GM19023 (cell line): ENCODE data around the gene DDX11.
A peak's percentile ranks its signal among the peaks of the same experiment; 100 is the strongest.
"Not testable (repeated sequence)": the region's sequence is repeated elsewhere in the genome, so short reads cannot be mapped to it uniquely, and the experiment has no call there.

Experiments
- ATAC-seq: cut with Tn5 transposase; IDR thresholded peaks from one replicate; pipeline ENCODE4 v1.9.1; 2021; ENCODE audit warnings: mild to moderate bottlenecking, moderate library complexity; ENCODE audit not compliant: unreplicated experiment

The DDX11 gene

GRCh38 chr12:31066196-31066595 is 7.5 kb upstream of the DDX11 start:
- not testable (repeated sequence) for ATAC-seq

- ATAC-seq, result not testable (repeated sequence)
Observed at GRCh38 chr12:31067656-31068055, 6.0 kb upstream of the DDX11 start.

GRCh38 chr12:31070971-31071740 is 2.5 kb upstream of the DDX11 start:
- not testable (repeated sequence) for ATAC-seq

- not testable (repeated sequence) for ATAC-seq
Observed at GRCh38 chr12:31072962-31073361, 698 bp upstream of the DDX11 start.

GRCh38 chr12:31074333-31074874 is 744 bp downstream of the DDX11 start:
- ATAC-seq, result peak; percentile 36

- not testable (repeated sequence) for ATAC-seq
Observed at GRCh38 chr12:31076150-31076549, 2.5 kb downstream of the DDX11 start.

- not testable (repeated sequence) for ATAC-seq
Observed at GRCh38 chr12:31077095-31077494, 3.4 kb downstream of the DDX11 start.

GRCh38 chr12:31077998-31078397 is 4.3 kb downstream of the DDX11 start:
- not testable (repeated sequence) for ATAC-seq

- not testable (repeated sequence) for ATAC-seq
Observed at GRCh38 chr12:31079421-31079820, 5.8 kb downstream of the DDX11 start.

GRCh38 chr12:31080221-31080620 is 6.6 kb downstream of the DDX11 start:
- not testable (repeated sequence) for ATAC-seq

GRCh38 chr12:31081274-31081673 is 7.6 kb downstream of the DDX11 start:
- ATAC-seq, result not testable (repeated sequence)

GRCh38 chr12:31084241-31084640 is 10.6 kb downstream of the DDX11 start:
- ATAC-seq, result not testable (repeated sequence)

- not testable (repeated sequence) for ATAC-seq
Observed at GRCh38 chr12:31086032-31086431, 12.4 kb downstream of the DDX11 start.

GRCh38 chr12:31087486-31087885 is 13.8 kb downstream of the DDX11 start:
- not testable (repeated sequence) for ATAC-seq

- not testable (repeated sequence) for ATAC-seq
Observed at GRCh38 chr12:31087956-31088355, 14.3 kb downstream of the DDX11 start.

- ATAC-seq, result no peak
Observed at GRCh38 chr12:31089072-31089471, 15.4 kb downstream of the DDX11 start.

GRCh38 chr12:31091629-31092028 is 18.0 kb downstream of the DDX11 start:
- not testable (repeated sequence) for ATAC-seq

GRCh38 chr12:31092718-31093117 is 19.1 kb downstream of the DDX11 start:
- ATAC-seq, result not testable (repeated sequence)

GRCh38 chr12:31095080-31095860 is 21.6 kb downstream of the DDX11 start:
- not testable (repeated sequence) for ATAC-seq

- not testable (repeated sequence) for ATAC-seq
Observed at GRCh38 chr12:31096251-31097065, 22.8 kb downstream of the DDX11 start.

- not testable (repeated sequence) for ATAC-seq
Observed at GRCh38 chr12:31097819-31098218, 24.2 kb downstream of the DDX11 start.
